ENCODE data around the gene DNAJB1.
"Not testable (repeated sequence)": the region's sequence is repeated elsewhere in the genome, so short reads cannot be mapped to it uniquely, and the experiment has no call there.

DNAJB1 gene

GRCh38 chr19:14553042-14553938, 35.1 kb upstream of the DNAJB1 start:
- DNase-seq (ENCODE audit: low read depth in 2 of 2), result no peak

GRCh38 chr19:14552006-14552360, 33.8 kb upstream of the DNAJB1 start:
- not testable (repeated sequence) for DNase-seq (ENCODE audit: low read depth in 2 of 2)

- DNase-seq (ENCODE audit: low read depth in 2 of 2), result not testable (repeated sequence)
Observed at GRCh38 chr19:14551134-14552005, 33.2 kb upstream of the DNAJB1 start.

- no peak for DNase-seq (ENCODE audit: low read depth in 2 of 2)
Observed at GRCh38 chr19:14550201-14550754, 32.1 kb upstream of the DNAJB1 start.

GRCh38 chr19:14545716-14546082, 27.5 kb upstream of the DNAJB1 start:
- DNase-seq (ENCODE audit: low read depth in 2 of 2), result no peak

- no peak for DNase-seq (ENCODE audit: low read depth in 2 of 2)
Observed at GRCh38 chr19:14544977-14545715, 26.9 kb upstream of the DNAJB1 start.

- DNase-seq (ENCODE audit: low read depth in 2 of 2), result no peak
Observed at GRCh38 chr19:14544047-14544446, 25.9 kb upstream of the DNAJB1 start.

GRCh38 chr19:14542711-14543328, 24.6 kb upstream of the DNAJB1 start:
- no peak for DNase-seq (ENCODE audit: low read depth in 2 of 2)

GRCh38 chr19:14541979-14542378, 23.8 kb upstream of the DNAJB1 start:
- DNase-seq (ENCODE audit: low read depth in 2 of 2), result not testable (repeated sequence)

- no peak for DNase-seq (ENCODE audit: low read depth in 2 of 2)
Observed at GRCh38 chr19:14540741-14541525, 22.7 kb upstream of the DNAJB1 start.

- DNase-seq (ENCODE audit: low read depth in 2 of 2), result no peak
Observed at GRCh38 chr19:14536926-14537692, 18.9 kb upstream of the DNAJB1 start.

GRCh38 chr19:14533450-14533849, 15.3 kb upstream of the DNAJB1 start:
- no peak for DNase-seq (ENCODE audit: low read depth in 2 of 2)

- no peak for DNase-seq (ENCODE audit: low read depth in 2 of 2)
Observed at GRCh38 chr19:14530506-14530905, 12.3 kb upstream of the DNAJB1 start.

GRCh38 chr19:14530005-14530348, 11.8 kb upstream of the DNAJB1 start:
- DNase-seq (ENCODE audit: low read depth in 2 of 2), result no peak

- peak; percentile 99 to 100 for DNase-seq (ENCODE audit: low read depth in 2 of 2)
Observed at GRCh38 chr19:14529254-14530004, 11.2 kb upstream of the DNAJB1 start, which contains the start of gene TECR. TSS of gene TECR (plus strand) at chr19:14529594. CDS start at chr19:14529697, 103 bp downstream.

- DNase-seq (ENCODE audit: low read depth in 2 of 2), result no peak
Observed at GRCh38 chr19:14528419-14529253, 10.4 kb upstream of the DNAJB1 start.

GRCh38 chr19:14526423-14526822, 8.2 kb upstream of the DNAJB1 start:
- DNase-seq (ENCODE audit: low read depth in 2 of 2), result no peak

GRCh38 chr19:14525729-14526128, 7.5 kb upstream of the DNAJB1 start:
- DNase-seq (ENCODE audit: low read depth in 2 of 2), result no peak
